Measurements from ENCODE around the gene LRRC41.
A peak's percentile ranks its signal among the peaks of the same experiment; 100 is the strongest.
"Not testable (repeated sequence)": the region's sequence is repeated elsewhere in the genome, so short reads cannot be mapped to it uniquely, and the experiment has no call there.

LRRC41 gene

DNA sequence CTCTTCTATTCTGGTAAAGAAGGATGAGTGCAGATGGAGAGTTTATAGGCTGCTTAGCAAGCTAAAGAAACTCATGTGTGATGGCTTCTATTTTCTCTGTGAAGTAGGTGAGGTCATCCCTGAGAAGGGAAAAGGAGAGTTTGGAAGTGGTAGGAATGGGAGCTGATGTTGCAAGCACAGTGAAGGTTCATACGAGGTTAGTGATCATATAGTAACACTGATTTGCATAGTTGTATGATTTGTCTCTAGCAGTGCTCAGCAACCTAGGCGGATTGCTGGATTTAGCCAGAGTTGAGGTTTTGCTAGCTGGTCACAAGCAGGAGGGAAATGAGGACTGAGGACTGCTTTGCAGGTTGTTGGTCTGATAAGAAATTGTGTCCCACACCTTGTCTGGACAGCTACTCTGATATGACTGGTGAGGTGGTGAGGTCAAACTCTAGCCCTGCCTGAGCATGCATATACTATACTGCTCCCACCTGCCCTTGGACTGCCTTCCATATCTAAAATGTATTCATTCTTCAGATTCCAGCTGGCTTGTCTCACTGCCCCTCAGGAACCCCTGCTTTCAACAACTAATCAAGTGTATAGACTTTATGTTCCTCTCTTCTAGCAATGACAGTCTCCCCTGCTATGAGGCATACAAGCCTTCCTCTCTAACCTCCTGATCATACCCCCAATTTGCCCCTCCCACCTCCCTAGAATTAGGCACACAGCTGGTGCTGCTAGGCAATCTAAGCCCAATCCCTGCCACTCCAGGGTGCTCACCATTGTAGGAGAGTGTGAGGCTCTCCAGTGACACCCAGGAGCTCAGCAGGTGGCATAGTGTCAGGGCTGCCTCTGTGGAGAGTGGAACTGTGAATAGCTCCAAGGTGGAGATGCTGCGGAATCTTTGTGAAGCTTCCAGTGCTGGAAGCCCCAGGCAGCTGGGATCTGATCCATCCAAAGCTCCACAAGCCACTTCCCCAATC is 18.5 kb downstream of the LRRC41 start:
- no peak for DNase-seq

DNA sequence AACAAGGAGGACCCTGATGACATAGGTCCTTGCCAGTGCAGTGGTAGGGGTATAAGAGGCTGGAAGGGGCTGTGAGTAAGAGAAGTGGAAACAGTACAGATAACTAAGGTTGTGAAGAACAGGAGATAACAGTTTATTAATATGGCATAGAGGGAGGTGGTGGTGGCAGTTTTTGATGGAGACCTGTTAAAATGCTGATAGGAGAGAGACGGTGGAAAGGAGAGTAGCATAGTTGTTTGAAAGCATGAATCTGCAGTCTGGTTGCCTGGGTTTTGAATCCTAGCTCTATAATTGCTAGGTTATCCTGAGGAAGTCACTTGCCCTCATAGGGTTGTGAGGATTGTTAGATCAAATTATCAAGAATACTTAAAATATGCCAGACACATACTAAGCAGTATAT is 19.4 kb downstream of the LRRC41 start:
- DNase-seq, result no peak

DNA sequence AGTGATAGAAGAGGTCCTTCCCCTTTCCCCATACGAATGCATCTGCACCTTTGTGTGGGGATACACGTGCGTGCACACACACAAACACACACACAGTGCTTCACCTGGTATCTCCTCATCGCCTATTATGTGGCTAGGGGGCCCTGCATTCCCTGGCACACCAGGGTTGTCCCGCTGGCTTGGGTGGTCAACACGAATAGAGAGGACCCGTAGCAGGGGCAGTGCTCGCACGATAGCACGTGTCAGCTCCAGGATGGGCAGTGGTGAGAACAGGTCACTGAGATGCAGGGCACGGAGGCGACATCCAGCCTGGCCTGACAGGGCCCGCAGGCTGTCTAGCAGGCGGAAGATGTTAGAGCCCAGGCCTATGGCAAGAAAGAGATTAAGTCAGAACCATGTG is 22.4 kb downstream of the LRRC41 start:
- no peak for DNase-seq

DNA sequence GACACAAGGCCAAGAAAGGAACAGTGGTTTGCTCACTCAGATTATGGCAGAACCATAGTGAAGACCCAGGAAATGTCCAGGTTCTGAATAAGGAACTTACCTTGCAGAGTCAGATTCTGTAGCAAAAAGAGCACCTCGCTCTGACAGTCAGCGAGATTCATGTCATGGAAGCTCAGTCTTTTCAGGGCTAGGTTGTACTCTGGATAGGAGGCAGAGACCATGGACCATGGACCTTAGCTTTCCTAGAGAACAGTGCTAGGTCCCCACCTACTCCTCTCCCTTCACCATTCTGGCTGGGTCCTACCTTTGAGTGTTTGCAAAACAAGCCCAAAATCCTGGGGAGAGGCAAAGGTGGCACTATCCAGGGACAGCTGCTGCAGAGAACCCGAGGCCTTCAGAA is 23.3 kb downstream of the LRRC41 start:
- no peak for DNase-seq

DNA sequence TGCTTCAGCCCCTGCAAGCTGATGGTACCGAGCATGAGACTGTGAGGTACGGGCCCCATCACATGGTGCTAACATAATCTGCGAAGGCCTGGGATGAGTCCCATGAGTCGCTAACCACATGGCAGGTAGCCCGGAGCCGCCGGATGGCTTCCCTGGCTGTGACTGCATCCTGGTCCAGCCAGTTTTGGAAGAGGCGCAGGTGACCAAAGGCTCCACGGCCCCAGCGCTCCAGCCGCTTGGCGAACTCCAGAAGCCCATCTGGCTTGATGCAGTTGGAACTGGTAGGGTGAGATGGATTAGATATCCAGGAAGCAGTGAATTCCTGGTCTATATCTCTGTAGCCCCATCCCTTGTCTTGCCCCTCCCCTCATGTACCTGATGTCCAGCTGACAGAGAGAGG is 24.6 kb downstream of the LRRC41 start:
- DNase-seq, result no peak

DNA sequence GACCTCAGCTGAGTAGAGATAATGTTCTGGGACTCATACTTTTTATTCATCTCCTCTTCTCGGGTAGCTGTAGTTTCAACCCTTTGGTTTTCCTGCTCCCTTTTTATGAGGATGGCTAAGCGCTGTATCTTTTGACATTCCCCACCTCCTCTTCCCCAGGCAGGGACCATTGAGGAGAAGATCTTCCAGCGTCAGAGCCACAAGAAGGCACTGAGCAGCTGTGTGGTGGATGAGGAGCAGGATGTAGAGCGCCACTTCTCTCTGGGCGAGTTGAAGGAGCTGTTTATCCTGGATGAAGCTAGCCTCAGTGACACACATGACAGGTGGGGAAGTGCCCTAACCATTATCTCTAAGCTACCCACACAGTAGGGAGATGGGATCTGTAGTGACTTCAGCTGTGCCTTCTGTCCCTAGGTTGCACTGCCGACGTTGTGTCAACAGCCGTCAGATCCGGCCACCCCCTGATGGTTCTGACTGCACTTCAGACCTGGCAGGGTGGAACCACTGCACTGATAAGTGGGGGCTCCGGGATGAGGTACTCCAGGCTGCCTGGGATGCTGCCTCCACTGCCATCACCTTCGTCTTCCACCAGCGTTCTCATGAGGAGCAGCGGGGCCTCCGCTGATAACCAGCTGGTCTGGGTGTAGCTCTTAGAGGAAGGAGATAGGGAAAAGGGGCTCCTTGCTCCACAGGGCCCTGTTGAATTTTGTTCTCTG is 25.6 kb downstream of the LRRC41 start:
- DNase-seq, result no peak

DNA sequence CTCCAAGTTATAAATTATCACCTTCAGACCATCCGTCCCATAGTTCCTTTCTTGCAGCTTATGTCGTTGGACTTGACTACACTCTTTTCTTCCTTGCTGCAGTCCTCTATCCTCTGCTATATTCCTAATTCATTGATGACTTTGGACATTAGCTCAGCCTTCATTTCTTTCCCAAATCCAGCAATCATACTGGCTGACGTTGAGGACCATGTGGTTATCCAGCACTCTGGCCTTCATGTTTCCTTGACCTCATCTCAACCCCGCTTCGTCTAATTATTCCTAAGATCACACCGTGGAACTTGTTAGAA is 28.4 kb downstream of the LRRC41 start:
- DNase-seq, result no peak

DNA sequence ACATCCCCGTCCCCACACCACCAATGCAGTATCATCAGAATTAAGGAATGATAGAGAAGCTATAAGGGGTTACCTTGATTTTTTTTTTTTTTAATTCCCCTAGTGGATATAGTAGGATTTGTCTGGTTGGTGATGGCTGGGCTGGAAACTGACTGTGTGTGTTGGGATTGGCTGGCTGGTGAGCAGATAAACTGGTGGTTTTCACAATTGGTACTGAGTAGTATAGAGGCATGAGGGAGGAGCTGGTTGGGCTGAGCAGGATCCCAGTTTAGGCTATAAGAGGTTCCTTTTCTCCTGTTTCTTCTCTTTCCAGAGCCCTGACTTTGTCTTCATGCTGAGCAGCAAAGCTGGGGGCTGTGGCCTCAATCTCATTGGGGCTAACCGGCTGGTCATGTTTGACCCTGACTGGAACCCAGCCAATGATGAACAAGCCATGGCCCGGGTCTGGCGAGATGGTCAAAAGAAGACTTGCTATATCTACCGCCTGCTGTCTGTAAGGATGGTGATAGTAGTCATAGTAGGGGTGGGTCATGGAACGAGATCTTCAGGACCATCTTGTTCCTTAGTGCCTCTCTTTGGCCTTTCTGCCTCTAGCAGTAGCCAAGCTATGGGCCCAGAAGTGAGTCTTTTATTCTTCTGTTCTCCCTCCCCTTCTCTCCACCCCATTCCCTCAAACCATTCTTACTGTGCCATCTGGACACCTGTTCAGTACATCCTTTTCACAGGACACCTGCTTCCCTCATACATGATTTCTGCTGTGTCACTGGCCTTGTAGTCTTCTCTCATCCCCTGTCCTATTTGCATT is 29.0 kb downstream of the LRRC41 start:
- DNase-seq, result no peak

DNA sequence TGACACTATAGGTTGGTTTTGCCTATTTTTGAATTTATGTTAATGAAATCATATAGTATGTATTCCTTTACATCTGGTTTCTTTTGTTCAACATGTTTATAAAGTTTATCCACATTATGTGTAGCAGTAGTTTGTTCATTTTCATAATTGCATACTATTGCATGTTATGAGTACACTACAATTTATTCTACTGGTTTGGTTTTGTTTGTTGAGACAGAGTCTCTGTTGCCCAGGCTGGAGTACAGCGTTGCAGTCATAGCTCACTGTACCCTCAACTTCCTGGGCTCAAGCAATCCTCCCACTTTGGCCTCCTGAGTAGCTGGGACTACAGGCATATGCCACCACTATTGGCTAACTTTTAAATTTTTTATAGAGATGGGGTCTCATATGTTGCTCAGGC is 34.8 kb downstream of the LRRC41 start:
- no peak for DNase-seq

DNA sequence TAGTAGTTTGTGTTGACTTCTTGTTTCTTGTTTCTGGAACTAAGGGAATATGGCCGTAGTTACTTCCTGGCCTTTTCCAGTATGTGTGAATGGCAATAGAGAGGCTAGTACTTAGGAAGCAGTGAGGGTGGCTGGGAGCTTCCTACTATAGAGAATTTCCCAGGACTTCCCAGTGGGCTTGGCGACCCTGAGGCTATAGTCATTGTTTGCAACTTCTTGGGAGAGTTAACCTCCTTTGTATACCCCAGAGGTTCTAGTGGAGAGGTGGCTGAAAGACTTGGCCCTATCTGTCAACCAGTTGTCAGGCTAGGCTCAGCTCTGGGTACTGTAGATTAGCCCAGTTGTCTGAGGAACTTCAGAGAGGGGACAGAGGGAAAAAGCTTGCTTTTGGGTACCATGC is 40.3 kb downstream of the LRRC41 start:
- DNase-seq, result no peak

DNA sequence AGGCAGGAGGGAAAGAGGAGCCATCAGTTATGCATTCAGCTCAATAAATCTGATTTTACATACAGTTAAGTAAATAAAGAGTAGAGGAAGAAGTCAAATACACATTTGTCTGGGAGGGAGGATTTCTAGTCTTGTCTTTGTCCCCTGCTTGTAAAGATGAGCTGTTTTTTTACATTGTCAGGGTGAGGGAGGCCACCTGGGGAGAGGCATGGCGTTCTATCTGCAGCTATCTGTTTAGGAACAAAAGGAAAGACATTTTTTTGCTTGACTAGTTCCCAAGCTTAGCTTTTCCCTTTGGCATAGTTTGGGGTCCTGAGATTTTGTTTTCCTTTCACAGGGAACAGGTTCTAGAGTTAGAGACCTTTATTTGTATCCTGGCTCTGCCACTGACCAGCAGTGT is 40.9 kb downstream of the LRRC41 start:
- no peak for DNase-seq

DNA sequence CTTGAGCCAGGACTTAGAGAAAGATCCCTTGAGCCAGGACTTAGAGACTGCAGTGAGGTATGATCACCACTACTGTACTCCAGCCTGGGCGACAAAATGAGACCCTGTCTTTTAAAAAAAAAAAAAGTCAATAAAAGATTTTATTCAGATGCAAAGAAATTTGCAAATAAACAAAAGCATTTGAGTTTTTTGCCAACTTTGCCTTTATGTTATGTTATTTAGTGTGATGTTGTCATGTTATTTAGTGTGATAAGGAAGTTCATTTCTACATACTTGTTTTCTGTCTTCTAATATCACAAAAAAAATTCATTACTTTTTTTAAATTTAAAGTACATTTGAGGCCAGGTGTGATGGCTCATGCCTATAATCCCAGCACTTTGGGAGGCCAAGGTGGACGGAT is 46.9 kb downstream of the LRRC41 start:
- no peak for DNase-seq

DNA sequence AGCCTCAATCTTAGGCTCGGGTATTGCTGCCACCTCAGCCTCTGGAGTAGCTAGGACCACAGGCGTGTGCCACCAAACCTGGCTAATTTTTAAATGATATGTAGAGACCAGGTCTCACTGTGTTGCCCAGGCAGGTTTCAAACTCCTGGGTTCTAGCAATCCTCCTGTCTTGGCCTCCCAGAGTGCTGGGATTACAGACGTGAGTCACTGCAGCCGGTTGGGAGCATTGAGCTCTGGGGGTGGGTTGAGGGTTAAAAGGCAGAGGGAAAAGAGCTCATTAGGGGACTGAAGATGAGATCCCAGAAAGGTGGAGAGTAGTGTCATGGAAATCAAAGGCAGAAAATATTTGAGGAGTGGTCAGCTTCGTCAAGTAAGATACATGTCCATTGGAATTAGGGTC is 48.7 kb downstream of the LRRC41 start:
- DNase-seq, result no peak

DNA sequence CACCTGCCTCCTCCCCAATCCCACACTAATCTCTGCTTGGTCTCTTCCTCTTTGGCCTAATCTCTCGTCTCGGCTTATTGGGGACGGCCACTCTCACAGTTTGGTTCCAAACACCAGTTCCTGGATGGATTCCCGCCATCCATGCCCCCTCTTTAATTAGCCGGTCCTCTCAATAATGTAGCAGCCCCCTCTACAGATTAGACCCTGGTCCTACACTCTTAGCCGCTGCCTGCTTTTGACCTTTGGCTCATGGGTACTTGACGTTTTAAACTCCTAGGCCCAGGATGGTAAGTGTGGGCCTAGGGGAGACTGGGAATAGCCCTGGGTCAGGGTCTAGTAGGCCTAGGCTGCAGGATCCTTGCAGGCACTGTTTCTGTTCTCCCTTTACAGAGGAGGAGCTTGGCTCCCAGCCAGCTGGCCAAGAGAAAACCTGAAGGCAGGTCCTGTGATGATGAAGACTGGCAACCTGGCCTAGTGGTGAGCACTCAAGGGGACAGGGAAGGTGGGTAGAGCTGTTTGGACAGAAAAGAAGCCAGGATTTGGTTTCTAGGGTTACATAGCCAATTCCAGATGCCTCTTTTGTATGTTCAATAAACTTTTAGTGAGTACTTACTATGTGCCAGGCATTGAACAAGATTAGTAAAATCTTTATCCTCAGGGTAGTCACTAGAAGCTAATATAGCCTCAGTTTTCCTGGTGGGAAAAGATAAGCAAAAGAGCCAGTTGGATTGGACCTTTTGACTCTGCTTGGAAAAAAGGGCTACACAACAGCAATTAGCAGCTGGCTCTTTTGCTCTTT is 55.1 kb downstream of the LRRC41 start:
- peak in 3 of 6 experiments; percentile 7 to 12 (median 7) for DNase-seq

DNA sequence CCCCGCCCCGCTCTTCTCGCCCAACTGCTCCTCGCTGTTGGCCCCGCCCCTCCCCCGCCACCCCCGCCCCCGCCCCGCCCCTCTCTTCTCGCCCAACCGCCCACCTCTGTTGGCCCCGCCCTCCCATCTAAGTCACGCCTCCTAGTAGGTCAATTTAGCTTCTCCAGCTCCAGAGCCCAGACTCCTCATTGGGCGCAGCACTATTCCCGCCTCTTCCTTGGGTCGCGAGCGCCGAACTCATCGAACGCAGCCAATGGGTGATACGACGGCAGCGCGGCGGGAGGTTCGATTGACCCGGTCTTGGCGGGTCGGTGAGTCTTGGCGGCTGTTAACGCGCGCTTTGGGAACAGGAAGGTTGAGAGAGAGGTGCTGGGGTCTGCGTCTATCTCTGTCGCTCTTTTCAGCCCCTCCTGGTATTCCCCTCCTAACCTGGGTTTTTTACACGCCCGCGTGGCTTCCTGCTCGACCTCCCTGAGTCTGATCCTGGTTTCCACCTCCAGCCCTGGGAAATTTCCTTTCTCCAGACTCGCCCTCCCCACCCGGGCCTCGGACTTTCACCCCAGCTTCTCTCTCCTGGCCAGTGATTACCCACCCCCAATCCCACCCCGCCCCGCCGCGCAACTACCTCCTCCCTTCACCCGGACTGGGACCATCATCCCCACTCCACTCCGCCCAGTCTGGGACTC is 55.8 kb downstream of the LRRC41 start, which contains the start of gene RAD54L:
Gene RAD54L, plus strand, starts transcription at position 328 of the 686 bp plus-strand sequence. CDS start 643 bp downstream, outside the sequence.
- peak; percentile 91 to 97 (median 95) for DNase-seq

DNA sequence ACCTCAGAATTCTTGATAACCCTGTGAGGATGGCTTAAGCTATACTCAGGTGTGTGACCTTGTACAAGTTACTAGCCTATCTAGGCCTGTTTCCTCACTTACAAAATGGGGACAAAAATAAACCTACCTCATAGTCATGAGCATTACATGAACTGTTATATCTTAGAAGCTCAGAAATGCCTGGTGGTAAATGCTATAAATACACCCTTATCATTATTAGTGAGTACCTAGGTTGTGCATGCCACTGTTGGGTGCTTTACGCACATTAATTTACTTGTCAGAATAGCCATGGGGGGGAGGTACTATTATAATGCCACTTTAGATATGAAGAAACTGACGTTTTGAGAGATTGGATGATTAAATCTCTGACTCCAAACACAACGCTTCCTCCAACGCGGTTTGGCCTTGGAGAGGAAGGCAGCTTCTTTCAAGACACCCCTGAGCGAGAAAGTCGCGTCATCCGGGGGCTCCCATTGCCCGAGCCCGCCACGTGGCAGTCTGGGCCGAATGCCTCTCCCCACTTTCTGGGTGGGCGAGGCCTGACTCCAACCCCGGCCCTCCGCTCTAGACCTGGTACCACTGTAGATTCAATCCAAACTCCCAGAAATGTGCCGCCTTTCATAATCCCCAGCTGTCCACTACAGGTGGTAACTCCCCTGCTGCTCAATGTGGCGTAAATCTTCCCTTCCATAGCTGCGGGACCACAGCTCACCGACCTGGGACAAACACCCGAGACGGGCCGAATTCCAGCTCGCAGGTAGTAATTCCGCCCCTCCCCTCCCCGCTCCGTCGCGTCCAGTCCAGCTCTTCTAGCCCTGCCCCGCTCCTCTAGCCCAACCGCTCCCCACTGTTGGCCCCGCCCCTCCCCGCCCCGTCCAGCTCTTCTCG is 56.6 kb downstream of the LRRC41 start:
- DNase-seq, result peak in 2 of 6 experiments; percentile 46 to 55

DNA sequence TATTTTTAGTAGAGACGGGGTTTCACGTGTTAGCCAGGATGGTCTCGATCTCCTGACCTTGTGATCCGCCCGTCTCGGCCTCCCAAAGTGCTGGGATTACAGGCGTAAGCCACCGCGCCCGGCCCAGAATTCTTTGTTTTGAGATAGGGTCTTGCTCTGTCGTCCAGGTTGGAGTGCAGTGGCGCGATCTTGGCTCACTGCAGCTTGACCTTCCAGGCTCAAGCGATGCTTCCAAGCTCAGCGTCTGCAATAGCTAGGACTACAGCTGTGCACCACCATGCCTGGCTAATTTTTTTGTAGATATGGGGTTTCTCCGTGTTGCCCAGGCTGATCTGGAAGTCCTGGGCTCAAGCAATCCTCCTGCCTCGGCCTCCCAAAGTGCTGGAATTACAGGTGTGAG is 57.3 kb downstream of the LRRC41 start:
- DNase-seq, result not testable (repeated sequence)

DNA sequence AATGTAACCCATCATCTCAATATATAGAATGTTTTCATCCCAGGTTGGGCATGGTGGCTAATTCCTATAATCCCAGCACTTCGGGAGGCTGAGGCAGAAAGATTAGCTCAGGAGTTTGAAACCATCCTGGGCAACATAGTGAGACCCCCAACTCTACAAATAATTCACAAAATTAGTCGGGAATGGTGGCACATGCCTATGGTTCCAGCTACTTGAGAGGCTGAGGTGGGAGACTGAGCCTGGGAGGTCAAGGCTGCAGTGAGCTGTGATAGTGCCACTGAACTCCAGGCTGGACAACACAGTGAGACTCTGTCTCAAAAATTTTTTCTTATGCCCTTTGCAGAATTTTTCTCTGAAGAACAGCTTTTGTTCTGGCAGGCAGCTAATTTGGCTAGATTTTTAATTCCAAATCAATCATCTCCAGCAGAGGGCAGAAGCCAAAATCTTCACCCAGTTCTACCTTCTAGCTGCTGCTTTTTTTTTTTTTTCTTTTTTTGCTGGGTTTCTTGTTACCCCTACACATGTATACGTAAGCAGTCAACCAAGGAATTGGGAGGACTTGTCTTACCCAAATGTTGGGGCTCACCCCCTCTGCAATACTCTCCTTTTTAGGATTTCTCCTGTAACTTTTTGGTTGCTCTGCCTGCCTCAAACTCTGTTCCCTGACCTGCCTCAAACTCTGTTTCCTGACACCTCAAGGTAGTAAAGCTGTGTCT is 58.6 kb downstream of the LRRC41 start:
- DNase-seq, result peak in 3 of 6 experiments; percentile 15 to 47 (median 43)

DNA sequence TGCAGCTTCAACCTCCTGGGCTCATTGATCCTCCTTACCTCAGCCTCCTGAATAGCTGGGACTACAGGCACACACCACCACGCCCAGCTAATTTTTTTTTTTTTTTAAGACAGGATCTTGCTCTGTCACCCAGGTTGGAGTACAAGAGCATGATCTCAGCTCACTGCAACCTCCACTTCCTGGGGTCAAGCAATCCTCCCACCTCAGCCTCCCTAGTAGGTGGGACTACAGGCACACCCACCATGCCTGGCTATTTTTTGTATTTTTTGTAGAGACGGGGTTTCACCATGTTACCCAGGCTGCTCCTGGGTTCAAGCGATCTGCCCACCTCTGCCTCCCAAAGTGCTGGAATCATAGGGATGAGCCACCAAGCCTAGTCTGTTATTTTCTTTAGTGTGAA is 59.6 kb downstream of the LRRC41 start:
- not testable (repeated sequence) for DNase-seq

DNA sequence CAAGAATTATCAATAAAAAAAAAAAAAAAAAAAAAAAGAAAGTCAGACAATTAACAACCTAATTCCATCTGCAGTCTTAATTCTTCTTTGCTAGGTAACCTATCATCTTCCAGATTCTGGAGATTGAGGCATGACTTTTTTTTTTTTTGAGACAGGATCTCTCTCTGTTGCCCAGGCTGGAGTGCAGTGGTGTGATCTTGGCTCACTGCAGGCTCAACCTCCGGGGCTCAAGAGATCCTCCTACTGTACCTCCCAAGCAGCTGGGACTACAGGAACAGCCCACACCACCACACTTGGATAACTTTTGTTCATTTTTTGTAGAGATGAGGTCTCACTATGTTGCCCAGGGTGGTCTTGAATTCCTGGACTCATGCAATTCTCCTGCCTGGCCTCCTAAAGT is 60.5 kb downstream of the LRRC41 start:
- no peak for DNase-seq

All from stimulated activated naive CD4-positive, alpha-beta T cell (primary cell).